Panc1 (cell line): ENCODE data around the gene SEPHS1. TPM values are rescaled to one million over a fixed set of nuclear protein-coding genes. Genes with fewer than 3 reads are reported as not detected.

Experiments
- ATAC-seq: fragments of 200-7000 bp; cut with Tn5 transposase; 2 replicates; pipeline ENCODE4 v1.9.1; 2020; ENCODE audit warnings: mild to moderate bottlenecking, moderate library complexity
- BruUV-seq: library from RNA; stranded (reverse); fragments of 400-500 nt; replicated peaks from 2 replicates; lab custom pipeline; 2021; lab: Mats Ljungman, UMichigan
- CTCF ChIA-PET: fragments of 300-600 bp; sonication (Branson Sonifier 250); formaldehyde crosslinking; loops from one replicate; lab custom pipeline; 2022; ENCODE audit warnings: antibody characterized with exemption; lab: Charles Lee
- POLR2A ChIA-PET: fragments of 300-600 bp; sonication (Branson Sonifier 250); formaldehyde crosslinking; loops from one replicate; lab custom pipeline; 2022; ENCODE audit warnings: antibody characterized with exemption; lab: Charles Lee
- DNase-seq: peaks from one replicate; pipeline ENCODE4 v3.0.0-alpha.2; 2010; ENCODE audit warnings: low read depth, low spot score
- H3K27ac ChIP-seq: 2 replicates; pipeline ENCODE4 v1.5.1; 2011; ENCODE audit warnings: mild to moderate bottlenecking, low read length, inconsistent platforms
- H3K27me3 ChIP-seq: fragments of 200-500 bp; sonication (Bioruptor generic); 2 replicates; pipeline ENCODE4 v1.6.0; 2014; ENCODE audit warnings: low read length, inconsistent platforms; ENCODE audit not compliant: control insufficient read depth, insufficient read depth
- H3K36me3 ChIP-seq: fragments of 200-500 bp; sonication (Bioruptor generic); 2 replicates; pipeline ENCODE4 v1.5.1; 2014; ENCODE audit warnings: inconsistent platforms, mild to moderate bottlenecking, low read length, moderate library complexity; ENCODE audit not compliant: control insufficient read depth, insufficient read depth
- H3K4me1 ChIP-seq: 2 replicates; pipeline ENCODE4 v1.5.1; 2011; ENCODE audit warnings: inconsistent platforms, mild to moderate bottlenecking, low read length, moderate library complexity; ENCODE audit not compliant: control insufficient read depth, insufficient read depth
- H3K4me3 ChIP-seq, 2 experiments: 2 replicates each; pipeline ENCODE4 v1.5.1; 2011 to 2012; ENCODE audit warnings: low read depth in 2 of 2, low read length in 2 of 2, mild to moderate bottlenecking in 2 of 2, inconsistent platforms in 1 of 2, moderate library complexity in 1 of 2
- H3K9me3 ChIP-seq: fragments of 200-500 bp; sonication (Bioruptor generic); 2 replicates; pipeline ENCODE4 v1.5.1; 2014; ENCODE audit warnings: low read depth, mild to moderate bottlenecking, inconsistent platforms, low read length, moderate library complexity; ENCODE audit not compliant: control insufficient read depth, insufficient read depth
- CTCF ChIP-seq: fragments of 450-650 bp; IDR thresholded peaks from 2 replicates; pipeline ENCODE4 v1.5.1; 2017; ENCODE audit warnings: mild to moderate bottlenecking
- POLR2AphosphoS5 ChIP-seq: IDR thresholded peaks from 2 replicates; pipeline ENCODE4 v1.6.1; 2012; ENCODE audit warnings: mild to moderate bottlenecking, low read depth, low read length, moderate library complexity
- REST ChIP-seq, 2 experiments: IDR thresholded peaks; 2 replicates each; pipeline ENCODE4 v1.6.1; 2011 to 2012; ENCODE audit warnings: low read depth in 2 of 2, control low read depth in 1 of 2, low read length in 1 of 2, mild to moderate bottlenecking in 1 of 2, moderate library complexity in 1 of 2; ENCODE audit not compliant: insufficient read depth in 1 of 2
- SIN3A ChIP-seq: IDR thresholded peaks from 2 replicates; pipeline ENCODE4 v1.6.1; 2012; ENCODE audit warnings: low read depth, mild to moderate bottlenecking, low read length, moderate library complexity, borderline replicate concordance; ENCODE audit not compliant: insufficient read depth
- TCF7L2 ChIP-seq: IDR thresholded peaks from 2 replicates; pipeline ENCODE4 v1.6.1; 2011; ENCODE audit warnings: mild to moderate bottlenecking, low read depth, low read length, inconsistent platforms
- in situ Hi-C: cut with HindIII; loops from 2 replicates; pipeline ENCODE4 v1.10.0; 2016; ENCODE audit warnings: low sequenced_read_pairs, low pct_unique_long_range_greater_than_20kb
- intact Hi-C: fragments of 100-400 bp; cut with micrococcal nuclease; formaldehyde crosslinking; loops from one replicate; pipeline ENCODE4 v1.10.0; 2022; ENCODE audit not compliant: unreplicated experiment
- total RNA-seq: library from RNA; stranded (reverse); gene quantifications from one replicate; pipeline ENCODE4 v1.2.1, GENCODE V29; 2021; ENCODE audit not compliant: unreplicated experiment

SEPHS1 gene
- total RNA-seq, 1 experiment from 2014 or later, result 47.1 TPM

- POLR2A ChIA-PET, result no interaction called here
- no peak overlapping the region for H3K4me3 ChIP-seq
These were observed 37.4 kb downstream of the SEPHS1 start for GRCh38 chr10:13310518-13311176.

GRCh38 chr10:13309792-13310191 lies 38.3 kb downstream of the SEPHS1 start:
- CTCF ChIA-PET, result no interaction called here
- POLR2A ChIA-PET, result no interaction called here
- no peaks in the 10 kb centered on the region for H3K27me3 ChIP-seq
- H3K4me3 ChIP-seq, result no peak overlapping the region
- H3K9me3 ChIP-seq, result no peaks in the 10 kb centered on the region
- in situ Hi-C loops, result no loop called here
- no peak overlapping the region for H3K27ac ChIP-seq
- no peaks in the 10 kb centered on the region for H3K4me1 ChIP-seq
- H3K36me3 ChIP-seq, result no peaks in the 10 kb centered on the region
- DNase-seq (no peak), ATAC-seq (no peak)
- intact Hi-C loops, result no loop called here
- no TSS peak for BruUV-seq
- TF ChIP-seq TCF7L2 (no peak), CTCF (no peak), POLR2AphosphoS5 (no peak), SIN3A (no peak), REST (IDR thresholded peaks at IDR 0.05; ENCODE audit: insufficient read depth in 1 of 2, low read depth in 2 of 2, low read length in 1 of 2) (no peak)

More at GRCh38 chr10:13310518-13311176, 37.4 kb downstream of the SEPHS1 start:
- Histone ChIP-seq H3K9me3 (no peaks in the 10 kb centered on the region), H3K27me3 (no peaks in the 10 kb centered on the region), H3K27ac (no peak overlapping the region), H3K36me3 (no peaks in the 10 kb centered on the region), H3K4me1 (no peaks in the 10 kb centered on the region)
- in situ Hi-C loops, result no loop called here
- CTCF ChIA-PET, result no interaction called here
- intact Hi-C loops, result no loop called here
- no peak for DNase-seq
- no peak for TF ChIP-seq SIN3A
- TF ChIP-seq CTCF, result no peak
- TF ChIP-seq TCF7L2, result no peak
- no peak for TF ChIP-seq POLR2AphosphoS5
- no peak for TF ChIP-seq REST (IDR thresholded peaks at IDR 0.05; ENCODE audit: insufficient read depth in 1 of 2, low read depth in 2 of 2, low read length in 1 of 2)
- no TSS peak for BruUV-seq
- ATAC-seq, result no peak; the same call in 1 of the 2 replicates
